T47D (cell line): Measurements from ENCODE around the gene LIME1.

Experiments
- DNase-seq, 2 experiments: peaks; one replicate each; pipeline versions ENCODE4 v3.0.0 to v3.0.0-alpha.2; 2011 to 2012; ENCODE audit warnings: low read depth in 1 of 2, low spot score in 1 of 2
- JUND ChIP-seq: IDR thresholded peaks from 2 replicates; pipeline ENCODE4 v1.6.1; 2012; ENCODE audit warnings: low read depth
- in situ Hi-C: cut with HindIII; loops from 2 replicates; pipeline ENCODE4 v1.10.0; 2016; ENCODE audit warnings: low sequenced_read_pairs, low pct_unique_long_range_greater_than_20kb

LIME1 gene

GRCh38 chr20:63732118-63733095, 4.1 kb upstream of the LIME1 start:
- in situ Hi-C loops = no loop called here
- no peak for DNase-seq
- no peak for TF ChIP-seq JUND

GRCh38 chr20:63733117-63733516, 3.3 kb upstream of the LIME1 start:
- DNase-seq = no peak
- no peak for TF ChIP-seq JUND
- in situ Hi-C loops = no loop called here

GRCh38 chr20:63733579-63734081, 2.8 kb upstream of the LIME1 start:
- DNase-seq = no peak
- no peak for TF ChIP-seq JUND
- in situ Hi-C loops = no loop called here

- in situ Hi-C loops = no loop called here
- TF ChIP-seq JUND = no peak
- no peak for DNase-seq
Measured at GRCh38 chr20:63734111-63734945, 2.1 kb upstream of the LIME1 start.

GRCh38 chr20:63734946-63735858, 1.3 kb upstream of the LIME1 start:
- in situ Hi-C loops = no loop called here

GRCh38 chr20:63736893-63737694, 630 bp downstream of the LIME1 start:
- in situ Hi-C loops = no loop called here
- TF ChIP-seq JUND = no peak
- DNase-seq = peak in 1 of 2 experiments; percentile 23

More at GRCh38 chr20:63734946-63735858, 1.3 kb upstream of the LIME1 start:
- TF ChIP-seq JUND = no peak
- no peak for DNase-seq

GRCh38 chr20:63737695-63737944, 1.2 kb downstream of the LIME1 start:
- no peak for DNase-seq
- TF ChIP-seq JUND = no peak

GRCh38 chr20:63737945-63738686, 1.7 kb downstream of the LIME1 start:
- DNase-seq = peak in 1 of 2 experiments; percentile 10
- TF ChIP-seq JUND = no peak
- in situ Hi-C loops = no loop called here

More at GRCh38 chr20:63737695-63737944, 1.2 kb downstream of the LIME1 start:
- in situ Hi-C loops = no loop called here

- DNase-seq = no peak
- no peak for TF ChIP-seq JUND
- in situ Hi-C loops = no loop called here
Measured at GRCh38 chr20:63738687-63739129, 2.2 kb downstream of the LIME1 start.

GRCh38 chr20:63739130-63740069, 2.9 kb downstream of the LIME1 start, which contains the start of gene SLC2A4RG:
TSS of gene SLC2A4RG (plus strand) at chr20:63739776. CDS start at chr20:63739913, 137 bp downstream.
- in situ Hi-C loops = no loop called here
- peak; percentile 93 to 99 for DNase-seq
- no peak for TF ChIP-seq JUND
